KMS-11 (cell line): ENCODE measurements around the gene DCBLD2.

Source experiments
- H2AFZ ChIP-seq: fragments of 200-600 bp; sonication (generic); 2 replicates; pipeline ENCODE4 v1.6.1; 2016; ENCODE audit warnings: antibody characterized with exemption, mixed run types, low read depth
- H3K27ac ChIP-seq: fragments of 200-600 bp; sonication (generic); 2 replicates; pipeline ENCODE4 v1.6.1; 2016; ENCODE audit warnings: mild to moderate bottlenecking, mixed run types
- H3K27me3 ChIP-seq: fragments of 200-600 bp; sonication (generic); 2 replicates; pipeline ENCODE4 v1.6.1; 2017; ENCODE audit warnings: mild to moderate bottlenecking, low read depth, mixed run types, moderate library complexity; ENCODE audit not compliant: insufficient read depth
- H3K36me3 ChIP-seq: fragments of 200-600 bp; sonication (generic); 2 replicates; pipeline ENCODE4 v1.6.1; 2017; ENCODE audit warnings: mild to moderate bottlenecking, mixed run types; ENCODE audit not compliant: insufficient read depth
- H3K4me1 ChIP-seq: fragments of 200-600 bp; sonication (generic); 2 replicates; pipeline ENCODE4 v1.6.1; 2016; ENCODE audit warnings: mild to moderate bottlenecking, low read depth, mixed run types; ENCODE audit not compliant: poor library complexity, severe bottlenecking
- H3K4me2 ChIP-seq: fragments of 200-600 bp; sonication (generic); 2 replicates; pipeline ENCODE4 v1.7.0; 2016; ENCODE audit warnings: mild to moderate bottlenecking, mixed run types
- H3K4me3 ChIP-seq: fragments of 200-600 bp; sonication (generic); IDR thresholded peaks from 2 replicates; pipeline ENCODE4 v1.6.1; 2017; ENCODE audit warnings: low read depth, low read length, mixed read lengths; ENCODE audit not compliant: insufficient read depth
- H3K79me2 ChIP-seq: fragments of 200-600 bp; sonication (generic); 2 replicates; pipeline ENCODE4 v1.6.1; 2016; ENCODE audit warnings: low read depth, mixed run types; ENCODE audit not compliant: insufficient read depth
- H3K9ac ChIP-seq: fragments of 200-600 bp; sonication (generic); 2 replicates; pipeline ENCODE4 v1.6.1; 2016; ENCODE audit warnings: mild to moderate bottlenecking, mixed run types
- H4K20me1 ChIP-seq: fragments of 200-600 bp; sonication (generic); 2 replicates; pipeline ENCODE4 v1.6.1; 2016; ENCODE audit warnings: mild to moderate bottlenecking, mixed run types; ENCODE audit not compliant: insufficient read depth
- CTCF ChIP-seq: fragments of 200-600 bp; sonication (generic); conservative IDR thresholded peaks from 2 replicates; pipeline ENCODE4 v1.6.1; 2017; ENCODE audit warnings: low read depth, mild to moderate bottlenecking, antibody characterized with exemption, low read length, moderate library complexity, mixed read lengths

Gene DCBLD2

GRCh38 chr3:98901392-98902350, at the start of gene DCBLD2:
DCBLD2 (minus strand) TSS chr3:98901695; CDS start chr3:98901326, 369 bp downstream.
- H2AFZ ChIP-seq = peak within 1 kb of the TSS; percentile 97
- peak within 1 kb of the TSS; percentile 82 for H3K9ac ChIP-seq
- no peaks in the 10 kb centered on the region for H3K79me2 ChIP-seq
- no peak within 1 kb of the TSS for H3K4me3 ChIP-seq
- H4K20me1 ChIP-seq = no peaks in the 10 kb centered on the region
- H3K36me3 ChIP-seq = no peaks in the 10 kb centered on the region
- TF ChIP-seq CTCF = no peak
- H3K4me2 ChIP-seq = peak within 1 kb of the TSS; percentile 93
- H3K27ac ChIP-seq = peak within 1 kb of the TSS; percentile 58
- no peaks in the 10 kb centered on the region for H3K27me3 ChIP-seq
- H3K4me1 ChIP-seq = peaks cover 3% of the 10 kb centered on the region

- no peaks in the 10 kb centered on the region for H3K27me3 ChIP-seq
- no peaks in the 10 kb centered on the region for H4K20me1 ChIP-seq
- no peak overlapping the region for H3K4me2 ChIP-seq
- no peak overlapping the region for H2AFZ ChIP-seq
- H3K4me1 ChIP-seq = no peaks in the 10 kb centered on the region
- H3K27ac ChIP-seq = no peak overlapping the region
- TF ChIP-seq CTCF = no peak
- no peaks in the 10 kb centered on the region; the same call in 1 of the 2 replicates for H3K36me3 ChIP-seq
- H3K4me3 ChIP-seq = no peak overlapping the region
- no peaks in the 10 kb centered on the region for H3K79me2 ChIP-seq
- H3K9ac ChIP-seq = no peak overlapping the region
Measured at GRCh38 chr3:98945666-98946065, 44.2 kb upstream of the DCBLD2 start.

- no peaks in the 10 kb centered on the region for H3K79me2 ChIP-seq
- no peaks in the 10 kb centered on the region for H3K27me3 ChIP-seq
- no peak overlapping the region for H3K4me2 ChIP-seq
- no peak overlapping the region for H3K9ac ChIP-seq
- H3K4me3 ChIP-seq = no peak overlapping the region
- no peak overlapping the region for H2AFZ ChIP-seq
- no peaks in the 10 kb centered on the region for H3K4me1 ChIP-seq
- H3K27ac ChIP-seq = no peak overlapping the region
- no peak for TF ChIP-seq CTCF
- H4K20me1 ChIP-seq = no peaks in the 10 kb centered on the region
- H3K36me3 ChIP-seq = no peaks in the 10 kb centered on the region; the same call in 1 of the 2 replicates
Measured at GRCh38 chr3:98945101-98945524, 43.6 kb upstream of the DCBLD2 start.

- no peak overlapping the region for H3K27ac ChIP-seq
- no peaks in the 10 kb centered on the region for H3K27me3 ChIP-seq
- no peaks in the 10 kb centered on the region for H3K36me3 ChIP-seq
- H3K4me3 ChIP-seq = no peak overlapping the region
- TF ChIP-seq CTCF = no peak
- H4K20me1 ChIP-seq = no peaks in the 10 kb centered on the region
- H3K4me1 ChIP-seq = no peaks in the 10 kb centered on the region
- no peak overlapping the region for H3K4me2 ChIP-seq
- H3K9ac ChIP-seq = no peak overlapping the region
- H3K79me2 ChIP-seq = no peaks in the 10 kb centered on the region
- H2AFZ ChIP-seq = no peak overlapping the region
Measured at GRCh38 chr3:98930413-98930812, 28.9 kb upstream of the DCBLD2 start.
